Hepatic stellate cell (primary cell): Measurements from ENCODE around the gene EDRF1.

Experiments used
- DNase-seq: peaks from one replicate; pipeline ENCODE4 v3.0.0; 2011; ENCODE audit warnings: low spot score

Gene EDRF1

DNA sequence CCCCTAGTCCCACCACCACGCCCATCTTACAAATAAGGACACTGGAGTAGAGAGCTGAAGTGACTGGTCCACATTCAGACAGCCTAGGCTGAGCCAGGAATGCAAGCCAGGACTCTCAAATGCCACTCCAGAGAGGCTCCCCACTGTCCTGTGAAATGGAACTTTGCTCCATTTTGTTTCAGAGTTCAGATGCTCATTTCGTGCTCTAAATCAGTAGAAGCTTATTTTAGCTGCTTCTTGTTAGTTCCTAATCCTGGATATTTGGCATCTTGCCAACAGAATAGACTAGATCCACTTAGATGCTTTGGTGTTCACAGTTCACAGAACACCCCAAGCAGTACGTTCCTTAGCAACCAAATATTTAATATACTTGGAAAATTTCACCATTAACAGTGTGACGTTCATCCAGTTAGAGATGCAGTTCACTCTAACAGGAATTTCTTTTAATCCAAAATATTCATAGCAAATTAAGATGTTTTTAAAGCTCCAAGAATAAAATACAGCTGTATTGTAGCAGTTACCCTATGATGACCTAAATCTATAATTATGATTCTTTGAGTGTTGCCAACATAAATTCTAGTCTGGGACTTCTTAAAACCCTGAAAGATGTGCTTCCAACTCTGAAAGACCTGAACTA is 48.8 kb downstream of the EDRF1 start:
- peak; percentile 53 for DNase-seq

DNA sequence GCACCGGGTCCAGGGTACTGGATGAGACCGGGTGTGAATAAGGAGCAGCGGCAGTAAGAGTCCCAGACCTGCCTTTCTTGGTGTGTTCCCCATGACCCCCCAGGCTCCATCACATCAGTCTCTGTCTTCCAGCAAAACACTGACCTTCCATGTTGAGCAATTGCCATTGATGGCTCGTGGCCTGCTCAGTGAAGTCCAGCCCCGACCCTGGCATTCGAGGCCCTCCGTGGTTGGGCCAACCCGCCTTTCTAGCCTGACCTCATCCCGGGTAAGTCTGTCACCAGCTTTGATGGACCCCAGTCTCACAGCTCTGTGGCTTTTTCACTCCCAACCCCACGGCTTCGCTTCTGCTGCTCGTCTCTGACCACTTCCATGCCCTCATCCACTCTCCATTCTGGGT is 49.7 kb downstream of the EDRF1 start:
- DNase-seq, result no peak

DNA sequence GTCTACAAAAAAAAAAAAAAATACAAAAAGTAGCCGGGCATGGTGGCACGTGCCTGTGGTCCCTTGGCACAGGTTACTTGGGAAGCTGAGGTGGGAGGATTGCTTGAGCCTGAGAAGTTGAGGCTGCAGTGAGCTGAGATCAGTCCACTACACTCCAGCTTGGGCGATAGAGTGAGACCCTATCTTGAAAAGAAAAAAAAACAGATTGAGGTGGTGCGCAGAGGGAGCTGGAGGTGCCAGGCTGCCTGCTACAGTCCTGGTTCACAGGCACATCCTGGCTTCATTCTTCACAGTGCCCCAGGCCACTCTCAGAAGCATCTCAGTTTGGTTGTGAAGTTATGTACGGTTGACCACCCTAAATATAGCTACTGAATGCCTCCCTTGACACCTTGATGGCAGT is 51.3 kb downstream of the EDRF1 start:
- DNase-seq, result no peak

DNA sequence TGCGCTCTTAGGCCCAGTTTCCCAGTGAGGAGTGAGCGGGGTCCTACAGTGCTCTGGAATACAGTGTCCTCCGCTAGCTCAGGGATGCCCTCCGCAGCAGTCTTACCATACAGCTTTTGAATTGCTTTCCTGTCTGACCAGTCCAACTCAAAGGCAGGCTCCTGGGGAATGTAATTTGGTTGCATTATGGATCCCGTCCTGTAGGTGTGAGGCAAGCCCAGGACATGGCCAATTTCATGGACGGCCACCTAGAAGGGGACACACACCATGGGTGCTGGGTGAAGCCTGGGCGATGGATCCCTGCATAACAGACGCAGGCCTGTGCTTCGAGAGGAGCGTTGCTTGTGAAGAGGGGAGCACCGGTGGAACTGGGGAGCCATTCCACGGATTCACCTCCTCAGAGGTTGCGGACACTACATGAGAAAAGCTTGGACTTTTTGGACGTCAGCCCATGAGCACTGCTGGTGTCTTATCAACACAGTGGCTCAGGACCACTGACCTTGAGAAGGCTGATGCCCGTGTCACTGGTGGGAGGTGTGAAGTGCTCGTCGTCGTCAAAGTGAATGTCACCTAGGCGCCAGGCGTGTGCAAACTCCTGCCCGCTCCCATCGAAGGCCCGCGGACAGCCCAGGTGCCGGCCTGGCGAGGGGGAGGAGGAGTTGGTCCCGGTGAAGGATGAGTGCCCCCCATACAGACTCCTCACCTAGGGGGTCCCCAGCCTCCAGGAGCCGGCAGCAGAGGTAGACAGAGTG is 52.8 kb downstream of the EDRF1 start:
- no peak for DNase-seq

GRCh38 chr10:125772864-125773180 is 53.3 kb downstream of the EDRF1 start:
- no peak for DNase-seq

DNA sequence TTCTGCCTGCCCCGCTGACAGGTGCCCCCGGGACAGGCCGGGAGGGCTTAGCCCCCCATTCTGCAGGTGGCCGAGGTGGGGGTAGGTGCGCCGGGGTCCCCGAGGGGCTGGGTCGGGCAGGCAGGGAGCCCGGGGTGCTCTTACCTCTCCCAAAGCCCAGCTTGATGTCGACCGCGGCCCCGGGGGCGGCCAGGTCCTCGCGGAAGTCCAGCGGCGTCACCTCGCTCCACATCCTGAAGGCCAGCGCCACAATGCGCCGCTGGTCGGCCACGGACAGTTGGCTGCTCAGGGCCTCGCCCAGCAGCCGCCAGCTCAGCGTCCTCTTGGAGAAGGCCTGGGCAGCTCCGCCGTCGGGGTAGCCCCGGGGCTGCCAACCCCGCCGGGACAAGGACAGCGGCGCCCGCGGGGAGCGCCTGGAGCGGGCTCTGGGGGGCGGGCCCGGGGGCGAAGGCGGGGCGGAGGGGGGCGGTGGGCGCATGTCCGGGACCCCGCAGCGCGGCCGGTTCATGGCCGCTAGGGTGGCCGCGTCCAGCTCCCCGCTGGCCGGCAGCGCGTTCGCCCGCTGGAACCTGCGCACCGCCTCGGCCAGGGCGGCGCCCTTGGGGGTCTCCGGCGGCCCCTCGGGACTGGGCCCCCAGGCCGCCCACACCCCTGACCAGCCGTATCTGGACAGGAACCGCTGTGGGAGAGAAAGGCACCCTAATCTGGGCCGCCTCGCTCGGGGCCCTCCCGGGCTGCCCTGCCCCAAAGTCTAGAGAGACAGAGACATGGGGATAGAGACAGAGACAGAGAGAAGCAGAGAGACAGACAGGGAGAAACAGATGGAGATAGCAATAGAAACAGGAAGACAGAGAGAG is 54.4 kb downstream of the EDRF1 start:
- DNase-seq, result peak; percentile 29

- DNase-seq, result no peak
Observed at GRCh38 chr10:125774581-125775191, 55.2 kb downstream of the EDRF1 start.

- DNase-seq, result no peak
Observed at GRCh38 chr10:125775491-125776106, 56.1 kb downstream of the EDRF1 start, which contains the start of gene MMP21. TSS of gene MMP21 (minus strand) at chr10:125775821. CDS start at chr10:125775821, 0 bp downstream.

DNA sequence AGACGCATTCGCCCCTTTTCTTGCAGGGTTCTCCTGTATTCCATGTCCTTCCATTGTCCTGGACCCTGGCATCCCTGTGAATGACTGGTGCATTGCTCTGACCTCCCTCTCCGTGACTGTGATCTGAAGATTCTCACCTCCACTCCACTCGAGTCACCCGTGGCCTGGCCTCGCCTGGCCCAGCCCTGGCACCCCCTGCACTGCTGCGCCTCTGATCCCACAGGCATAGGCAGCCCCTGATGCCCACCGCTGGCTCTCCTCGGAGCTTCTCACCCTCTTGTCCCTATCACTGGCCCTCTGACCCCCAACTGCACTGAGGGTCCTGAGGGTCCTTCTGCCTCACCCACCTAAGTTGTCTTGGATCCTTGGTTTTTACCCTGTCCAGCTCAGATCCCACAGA is 58.3 kb downstream of the EDRF1 start:
- DNase-seq, result no peak

- DNase-seq, result no peak
Observed at GRCh38 chr10:125778556-125778955, 59.0 kb downstream of the EDRF1 start.

DNA sequence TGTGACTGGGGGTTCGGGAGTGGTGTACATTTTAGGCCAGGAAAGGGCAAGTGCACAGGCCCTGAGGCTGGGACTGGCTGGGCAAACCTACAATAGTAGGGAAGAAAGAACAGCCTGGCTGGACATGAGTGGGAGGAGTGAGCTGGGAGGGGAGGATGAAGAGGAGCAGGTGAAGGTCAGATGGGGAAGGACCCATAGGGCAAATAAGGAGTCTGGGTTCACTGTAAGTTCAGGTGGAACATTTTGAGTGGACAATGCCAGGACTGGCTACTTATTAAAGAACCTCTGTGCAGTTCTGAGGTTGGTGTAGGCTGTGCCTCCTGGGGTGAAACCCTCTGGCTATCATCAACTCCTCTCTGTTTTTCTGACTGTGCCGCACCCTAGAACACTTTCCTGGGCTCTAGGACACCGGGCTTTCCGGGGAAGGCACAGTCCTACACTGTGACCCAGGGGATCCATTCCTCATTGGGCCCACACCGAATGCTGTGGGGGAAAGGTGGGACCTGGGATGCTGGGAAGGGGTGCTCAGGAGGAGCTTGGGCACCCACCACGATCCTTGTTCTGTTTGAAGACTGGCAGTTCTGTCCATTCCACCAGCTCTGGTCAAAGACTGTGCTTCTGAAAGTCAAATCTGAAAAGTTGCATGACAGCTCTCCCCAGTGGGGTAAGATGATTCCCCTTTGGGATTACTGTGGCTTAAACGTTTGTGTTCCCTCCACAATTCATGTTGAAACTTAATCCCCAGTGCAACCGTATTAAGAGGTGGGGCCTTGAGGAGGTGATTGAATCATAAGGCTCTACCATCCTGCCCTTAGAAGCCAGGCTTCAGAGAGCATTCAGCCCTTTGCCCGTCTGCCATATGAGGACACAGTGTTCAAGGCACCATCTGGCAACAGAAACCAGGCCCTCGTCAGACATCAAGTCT is 60.2 kb downstream of the EDRF1 start:
- no peak for DNase-seq

- DNase-seq, result no peak
Observed at GRCh38 chr10:125781374-125781773, 61.9 kb downstream of the EDRF1 start.

- DNase-seq, result no peak
Observed at GRCh38 chr10:125782054-125782453, 62.5 kb downstream of the EDRF1 start.

DNA sequence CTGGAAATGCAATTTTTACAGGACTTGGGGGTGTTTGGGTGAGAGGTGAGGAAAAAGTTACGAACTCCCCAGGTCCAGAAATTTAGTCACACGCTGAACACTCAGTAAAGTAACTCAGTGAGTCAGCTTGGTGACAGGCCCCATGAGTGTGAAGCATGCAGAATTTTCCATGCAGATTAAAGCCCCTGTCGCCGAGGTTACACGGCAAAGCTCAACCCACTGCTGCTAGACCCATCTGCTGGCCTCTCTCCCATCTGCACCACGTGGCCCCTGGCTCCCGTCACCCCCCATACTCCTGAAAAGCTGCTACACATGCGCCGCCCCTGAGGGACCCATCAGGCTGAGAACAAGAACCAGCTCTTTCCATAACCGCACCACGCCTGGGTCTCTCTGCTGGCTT is 63.1 kb downstream of the EDRF1 start:
- no peak for DNase-seq

DNA sequence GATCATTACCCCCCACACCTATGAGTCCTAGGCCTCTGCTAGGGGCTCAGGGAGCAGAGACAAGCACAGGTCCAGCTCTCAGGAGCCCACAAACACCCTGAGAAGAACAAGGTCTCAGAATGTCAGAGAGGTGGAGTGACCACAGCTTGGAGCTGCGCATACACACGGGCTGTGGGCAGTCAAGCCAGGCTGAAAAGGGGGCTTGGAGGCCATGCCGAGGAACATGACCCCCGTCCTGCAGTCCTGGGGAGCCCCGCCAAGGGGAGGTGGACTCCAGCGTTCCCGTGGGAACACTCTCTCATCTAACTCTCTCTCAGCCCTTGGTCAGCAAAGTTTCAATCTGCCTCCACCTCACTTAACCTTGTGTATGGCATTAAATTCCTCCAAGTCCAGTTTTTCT is 63.9 kb downstream of the EDRF1 start:
- no peak for DNase-seq

DNA sequence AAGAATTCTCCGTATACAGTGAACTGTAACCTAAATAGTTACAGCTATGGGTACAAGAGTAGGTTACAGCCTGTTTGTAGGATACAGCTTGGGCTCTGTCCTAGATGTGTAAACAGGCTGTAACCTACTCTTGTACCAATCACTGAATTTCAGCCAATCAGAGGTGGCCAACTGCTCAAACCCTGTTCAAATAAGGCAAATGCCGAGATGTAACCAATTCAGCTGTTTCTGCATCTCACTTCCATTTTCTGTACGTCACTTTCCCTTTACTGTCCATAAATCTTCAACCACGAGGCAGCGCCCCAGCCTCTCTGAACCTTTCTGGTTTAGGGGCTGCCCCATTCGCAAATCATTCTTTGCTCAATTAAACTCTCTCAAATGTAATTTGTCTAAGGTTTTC is 64.4 kb downstream of the EDRF1 start:
- no peak for DNase-seq

DNA sequence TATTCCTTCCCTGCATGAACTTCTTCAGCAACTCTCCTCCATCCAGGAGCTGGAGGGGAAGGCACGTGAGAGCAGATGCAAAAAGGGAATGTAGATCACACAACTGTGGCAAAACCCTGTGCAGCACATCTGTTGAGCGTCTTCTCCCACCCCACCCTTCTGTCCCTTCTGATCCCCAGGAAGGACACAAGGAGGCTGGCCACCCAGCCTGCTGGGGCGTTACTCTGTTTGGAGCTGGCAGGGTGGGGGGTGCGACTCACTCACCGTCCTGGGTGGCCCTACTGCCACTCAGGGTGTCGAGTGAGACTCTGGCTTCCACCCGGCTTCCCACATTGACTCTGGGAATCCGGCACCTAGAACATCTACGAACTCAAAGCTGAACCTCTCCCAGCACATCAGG is 66.3 kb downstream of the EDRF1 start:
- no peak for DNase-seq

DNA sequence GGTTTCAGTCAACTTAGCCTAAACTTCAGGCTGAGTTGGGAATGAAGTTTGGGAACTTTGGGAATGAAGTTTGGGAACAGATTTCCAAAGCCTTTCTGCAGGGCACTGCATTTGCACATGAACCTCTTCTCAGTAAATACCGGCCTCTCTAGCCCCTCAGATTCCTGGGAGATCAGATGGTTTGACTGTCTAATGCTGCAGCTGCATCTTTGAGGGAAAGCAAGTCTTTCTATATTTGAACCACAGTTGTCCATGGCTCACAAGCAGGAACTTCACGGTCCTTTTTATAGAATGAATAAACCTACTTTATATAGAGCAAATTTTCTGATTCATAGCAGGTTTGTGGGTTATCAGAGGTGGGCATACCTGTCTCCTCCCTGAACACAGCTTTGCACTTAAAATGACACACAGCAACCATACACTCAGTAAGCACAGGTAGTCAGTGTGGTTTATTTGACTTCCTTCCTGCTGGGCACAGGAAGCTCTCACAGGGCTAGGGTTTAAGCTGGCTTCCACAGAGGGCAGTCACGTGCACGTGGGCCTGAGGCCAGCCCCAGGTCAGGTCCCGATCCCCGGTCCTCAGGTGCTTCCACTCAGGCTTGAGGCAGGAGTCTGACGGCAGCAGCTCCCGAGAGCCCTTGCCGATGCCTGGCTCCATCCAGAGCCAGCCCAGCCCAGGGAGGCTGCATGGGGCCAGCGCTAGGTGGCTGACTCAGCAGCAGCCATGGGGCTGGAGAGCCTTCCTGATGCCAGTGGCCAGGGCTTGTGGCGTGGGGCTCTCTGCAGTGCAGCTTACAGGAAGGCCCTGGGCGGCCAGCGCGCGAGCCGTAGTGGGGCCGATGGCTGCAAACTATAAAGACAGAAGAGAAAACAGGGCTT is 68.9 kb downstream of the EDRF1 start:
- DNase-seq, result no peak

DNA sequence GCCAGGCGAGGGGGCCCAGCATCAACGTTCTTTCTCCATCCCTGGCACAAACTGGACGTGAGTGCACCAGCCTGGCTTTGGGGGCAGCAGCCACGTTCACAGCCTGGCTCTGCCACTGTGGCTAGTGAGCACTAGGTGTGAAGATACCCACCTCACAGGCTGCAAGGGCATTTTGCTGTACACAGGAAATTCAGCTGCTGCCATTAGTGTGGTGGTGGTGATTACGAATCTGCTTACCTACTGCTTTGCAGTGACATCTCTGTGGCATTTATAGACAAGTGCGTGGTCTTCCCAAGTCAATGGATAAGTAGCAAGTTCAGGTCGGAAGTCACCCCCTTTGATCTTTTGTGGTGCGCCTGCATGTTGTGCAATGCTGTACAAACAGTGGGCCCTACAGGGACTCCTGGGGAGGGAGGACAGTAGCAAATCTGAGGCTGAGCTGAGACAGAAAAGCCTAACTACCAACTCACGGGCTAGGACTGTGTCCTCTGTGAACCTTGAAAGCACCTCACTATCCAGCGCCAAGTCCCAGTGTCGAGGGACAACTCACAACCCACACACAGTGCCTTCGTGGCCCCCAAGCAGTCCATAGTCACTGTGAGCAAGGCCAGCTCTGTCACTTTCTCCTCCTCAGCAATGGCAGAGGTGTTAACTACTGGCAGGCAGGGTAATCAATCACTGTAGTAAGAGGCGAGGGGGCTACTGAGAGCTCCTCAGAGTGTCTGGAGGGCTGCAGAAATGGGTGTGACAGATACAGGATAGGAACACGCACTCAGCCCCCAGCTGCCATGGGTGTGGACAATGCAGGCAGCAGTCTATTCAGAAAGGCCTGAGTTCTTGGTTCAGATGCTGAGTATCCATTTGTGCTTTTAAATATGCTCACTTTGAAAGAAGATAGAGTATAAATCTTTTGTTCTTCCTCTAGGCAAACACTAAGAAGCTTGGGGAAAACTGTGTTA is 73.1 kb downstream of the EDRF1 start:
- no peak for DNase-seq
